D721Med (cell line): ENCODE data around the gene C17orf67.

Source experiments
- DNase-seq: peaks from one replicate; pipeline ENCODE4 v3.0.0; 2011; ENCODE audit warnings: low spot score; ENCODE audit not compliant: insufficient read length
- FAIRE-seq: peaks from 2 replicates; lab custom pipeline; 2011; peaks lifted over from hg19 to GRCh38; lab: Jason Lieb, UNC
- TF ChIP-seq, protein P1 (sequence below): IDR thresholded peaks from 2 replicates; pipeline ENCODE4 v1.5.1; 2012; ENCODE audit warnings: mild to moderate bottlenecking, control low read depth; ENCODE audit not compliant: insufficient read depth; ENCODE audit errors: missing control alignments

The C17orf67 gene, protein sequence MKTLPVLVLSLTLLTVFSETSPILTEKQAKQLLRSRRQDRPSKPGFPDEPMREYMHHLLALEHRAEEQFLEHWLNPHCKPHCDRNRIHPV

DNA sequence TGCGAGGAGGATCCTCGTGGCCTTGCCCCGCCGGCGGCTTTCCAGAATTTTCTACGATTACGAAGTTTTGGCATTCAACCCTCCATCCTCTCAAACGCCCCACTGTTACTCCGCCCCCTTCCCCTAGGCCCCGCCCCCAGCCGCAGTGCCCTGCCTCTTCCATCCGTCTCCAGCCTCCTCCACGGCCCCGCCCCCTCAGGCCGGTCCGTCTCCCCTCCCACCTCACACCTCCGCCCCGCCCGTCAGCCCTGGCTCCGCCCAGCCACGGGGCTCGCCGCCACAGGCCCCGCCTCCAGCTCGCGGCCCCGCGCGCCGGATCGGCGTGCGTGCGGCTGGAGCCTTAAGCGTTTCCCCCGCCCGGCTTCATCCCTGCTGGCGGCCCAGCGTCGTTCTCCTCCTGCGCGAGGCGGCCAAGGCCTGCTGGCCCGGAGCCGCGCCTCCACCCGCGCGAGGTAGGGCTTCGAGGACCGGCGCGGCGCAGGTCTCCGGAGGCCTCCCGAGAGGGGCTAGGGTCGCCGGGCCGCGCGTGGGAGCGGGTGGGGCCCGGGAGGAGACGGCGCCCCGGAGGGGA is at the start of gene C17orf67, which contains the start of gene DGKE:
Gene C17orf67, minus strand, starts transcription at position 112 of the 571 bp plus-strand sequence. CDS start 18,110 bp downstream, outside the sequence.
Gene DGKE, plus strand, starts transcription at position 343 of the 571 bp plus-strand sequence. CDS start 645 bp downstream, outside the sequence.
- TF ChIP-seq, protein P1, sequence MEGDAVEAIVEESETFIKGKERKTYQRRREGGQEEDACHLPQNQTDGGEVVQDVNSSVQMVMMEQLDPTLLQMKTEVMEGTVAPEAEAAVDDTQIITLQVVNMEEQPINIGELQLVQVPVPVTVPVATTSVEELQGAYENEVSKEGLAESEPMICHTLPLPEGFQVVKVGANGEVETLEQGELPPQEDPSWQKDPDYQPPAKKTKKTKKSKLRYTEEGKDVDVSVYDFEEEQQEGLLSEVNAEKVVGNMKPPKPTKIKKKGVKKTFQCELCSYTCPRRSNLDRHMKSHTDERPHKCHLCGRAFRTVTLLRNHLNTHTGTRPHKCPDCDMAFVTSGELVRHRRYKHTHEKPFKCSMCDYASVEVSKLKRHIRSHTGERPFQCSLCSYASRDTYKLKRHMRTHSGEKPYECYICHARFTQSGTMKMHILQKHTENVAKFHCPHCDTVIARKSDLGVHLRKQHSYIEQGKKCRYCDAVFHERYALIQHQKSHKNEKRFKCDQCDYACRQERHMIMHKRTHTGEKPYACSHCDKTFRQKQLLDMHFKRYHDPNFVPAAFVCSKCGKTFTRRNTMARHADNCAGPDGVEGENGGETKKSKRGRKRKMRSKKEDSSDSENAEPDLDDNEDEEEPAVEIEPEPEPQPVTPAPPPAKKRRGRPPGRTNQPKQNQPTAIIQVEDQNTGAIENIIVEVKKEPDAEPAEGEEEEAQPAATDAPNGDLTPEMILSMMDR = no peak
- DNase-seq (peak; percentile 47), FAIRE-seq (no peak)

DNA sequence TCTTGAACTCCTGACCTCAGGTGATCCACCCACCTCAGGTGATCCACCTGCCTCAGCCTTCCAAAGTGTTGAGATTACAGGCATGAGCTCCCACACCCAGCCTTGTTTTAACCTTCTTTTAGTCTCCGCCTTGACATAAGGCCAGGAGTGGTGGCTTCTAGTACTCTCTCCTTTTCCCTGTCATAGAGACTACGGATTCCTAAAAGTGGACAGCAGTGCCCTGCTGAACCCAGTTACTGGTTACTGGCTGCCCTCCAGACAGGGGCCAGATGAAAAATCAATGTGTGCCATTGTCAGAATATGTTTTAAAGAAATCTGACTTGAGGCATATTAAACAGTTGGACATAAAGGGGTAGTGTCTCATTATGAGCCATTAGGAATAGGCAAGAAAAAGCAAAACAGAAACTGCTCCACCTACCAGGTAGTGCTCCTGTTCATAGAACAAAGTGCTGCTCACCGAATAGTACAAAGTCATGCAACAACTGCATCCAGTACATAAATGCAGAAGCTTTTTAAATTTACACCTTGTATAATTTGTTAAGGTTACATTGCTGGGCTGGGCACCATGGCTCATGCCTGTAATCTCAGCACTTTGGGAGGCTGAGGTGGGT is 48.1 kb upstream of the C17orf67 start:
- TF ChIP-seq, protein P1 = no peak
- FAIRE-seq = no peak
- no peak for DNase-seq

DNA sequence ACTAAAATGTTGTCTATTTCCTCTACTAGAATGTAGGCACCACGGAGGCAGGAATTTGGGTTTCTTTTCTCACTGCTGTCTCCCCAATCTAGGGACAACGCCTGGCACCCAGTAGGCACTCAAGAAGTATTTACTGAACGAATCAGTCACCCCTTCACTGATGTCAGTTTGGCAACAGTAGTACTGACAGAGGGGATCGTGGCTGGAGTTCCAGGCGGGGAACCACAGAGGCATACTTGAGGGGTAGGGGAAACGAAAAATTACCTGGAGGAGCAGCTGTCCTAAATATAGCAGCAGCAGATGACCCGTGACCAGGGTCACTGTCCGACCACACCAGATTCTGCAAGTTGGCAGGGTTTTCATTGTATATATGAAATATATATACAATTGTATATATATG is 46.9 kb upstream of the C17orf67 start:
- FAIRE-seq (no peak), DNase-seq (no peak)
- TF ChIP-seq, protein P1 = no peak

DNA sequence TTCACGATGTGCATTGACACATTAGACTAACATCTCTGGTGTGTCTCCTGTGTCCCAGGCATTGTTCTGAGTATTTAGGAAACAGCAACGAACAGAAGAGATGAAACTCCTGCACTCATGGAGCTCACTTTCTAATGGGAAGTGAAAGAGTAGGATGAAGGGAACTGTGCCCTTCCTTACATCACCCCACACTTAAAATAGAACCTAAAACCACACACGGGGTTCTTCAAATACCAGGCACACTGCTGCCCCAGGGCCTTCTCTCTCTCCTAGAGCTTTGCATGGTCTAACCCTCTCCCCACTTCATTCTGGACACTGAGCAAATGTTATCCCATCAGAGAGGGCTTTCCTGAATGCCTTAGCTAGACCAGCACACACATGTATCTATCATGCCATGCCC is 46.4 kb upstream of the C17orf67 start:
- no peak for FAIRE-seq
- TF ChIP-seq, protein P1 = no peak
- DNase-seq = no peak

DNA sequence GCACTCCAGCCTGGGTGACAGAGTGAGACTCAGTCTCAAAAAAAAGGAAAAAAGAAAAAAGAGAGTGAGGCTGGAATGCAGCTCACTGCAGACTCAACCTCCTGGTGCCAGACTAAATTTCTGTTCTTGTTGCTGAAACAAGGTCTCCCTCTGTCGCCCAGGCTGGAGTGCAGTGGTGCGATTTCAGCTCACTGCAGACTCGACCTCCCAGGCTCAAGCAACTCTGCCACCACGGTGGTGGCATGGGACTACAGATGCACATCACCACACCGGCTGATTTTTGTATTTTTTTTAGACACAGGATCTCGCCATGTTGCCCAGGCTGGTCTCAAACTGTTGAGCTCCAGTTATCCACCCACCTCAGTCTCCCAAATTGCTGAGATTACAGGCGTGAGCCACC is 45.6 kb upstream of the C17orf67 start:
- no peak for FAIRE-seq
- TF ChIP-seq, protein P1 = no peak
- DNase-seq = no peak

DNA sequence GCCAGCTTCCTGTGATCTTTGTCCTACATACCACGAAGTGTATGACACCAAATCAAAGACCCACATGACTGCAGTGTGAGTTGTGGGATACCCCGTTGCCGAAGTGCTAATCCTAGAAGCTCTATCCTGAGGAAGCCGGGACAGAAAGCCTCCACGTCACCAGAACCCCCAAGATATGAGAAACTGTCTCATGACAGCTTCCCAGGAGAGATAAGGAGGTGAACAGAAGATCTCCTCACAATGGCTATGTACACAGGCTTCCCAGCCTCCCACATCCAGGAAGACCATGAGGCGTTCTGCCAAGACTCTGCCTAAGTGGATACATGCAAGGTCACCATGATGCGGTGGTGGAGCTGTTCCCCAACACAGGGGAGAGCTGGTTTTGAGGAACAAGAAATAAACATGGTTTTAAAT is 43.1 kb upstream of the C17orf67 start:
- TF ChIP-seq, protein P1 = no peak
- FAIRE-seq (no peak), DNase-seq (no peak)
